Measurements from ENCODE around the gene SMYD5.

SMYD5 gene

DNA sequence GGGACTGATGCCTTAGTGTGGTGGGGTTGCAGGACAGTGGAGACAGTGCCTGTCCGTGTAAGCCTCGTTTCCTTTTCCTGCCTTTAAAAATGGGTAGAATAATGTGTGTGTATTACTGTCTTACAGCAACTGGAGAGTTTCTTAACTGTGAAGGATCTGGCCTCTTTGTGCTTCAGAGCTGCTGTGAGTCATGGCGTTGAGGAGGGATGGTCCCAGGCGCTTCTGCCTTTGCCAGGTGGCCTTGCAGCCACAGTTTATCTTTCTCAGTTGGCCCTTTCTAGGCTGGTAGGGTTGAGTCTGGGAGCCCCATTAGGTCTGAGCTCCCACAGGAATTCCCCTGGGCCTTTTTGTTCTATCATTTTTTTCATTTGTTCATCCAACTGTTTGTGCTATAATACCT is 9.8 kb downstream of the SMYD5 start:
- Mint-ChIP-seq H3K27me3 (no peaks in the 10 kb centered on the region), H3K4me3 (no peak overlapping the region), H3K9me3 (no peaks in the 10 kb centered on the region), H3K4me1 (peaks cover 42% of the 10 kb centered on the region), H3K27ac (peak overlapping the region; percentile 36 to 73)
- no peak for DNase-seq
- ATAC-seq = peak; percentile 18

DNA sequence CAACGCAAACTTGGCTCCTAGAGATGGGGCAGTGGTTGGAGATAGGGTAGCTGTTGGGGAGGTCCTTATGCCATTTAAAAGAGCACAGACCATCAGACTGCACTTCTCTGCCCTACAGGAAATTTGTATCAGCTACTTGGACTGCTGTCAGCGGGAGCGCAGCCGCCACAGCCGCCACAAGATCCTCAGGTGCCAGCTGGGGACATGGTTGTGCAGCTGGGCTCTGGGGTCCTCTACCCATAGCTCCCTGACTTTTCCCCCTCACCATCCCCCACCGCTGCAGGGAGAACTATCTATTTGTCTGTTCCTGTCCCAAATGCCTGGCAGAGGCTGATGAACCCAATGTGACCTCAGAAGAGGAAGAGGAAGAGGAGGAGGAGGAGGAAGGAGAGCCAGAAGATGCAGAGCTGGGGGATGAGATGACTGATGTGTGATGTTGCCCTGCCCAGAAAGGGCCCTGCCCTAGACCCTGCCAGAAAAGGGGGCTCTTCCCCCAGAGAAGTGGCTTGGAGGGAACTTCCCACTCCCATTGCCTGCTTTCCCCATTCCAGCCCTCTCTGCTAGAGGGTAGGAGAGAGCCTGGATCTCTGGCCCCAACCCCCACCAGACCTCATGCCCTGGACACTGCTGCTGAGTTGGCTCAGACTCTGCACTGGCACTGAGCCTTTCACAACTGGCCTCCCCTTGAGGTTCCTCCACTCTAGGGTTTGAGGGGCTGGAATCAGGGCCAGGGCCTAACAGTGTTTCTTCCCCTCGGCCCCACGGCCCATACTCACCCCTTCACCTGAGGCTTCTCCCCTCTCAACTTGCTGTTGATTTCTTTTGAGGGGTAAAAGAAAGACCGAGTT is 11.7 kb downstream of the SMYD5 start:
- H3K4me3 Mint-ChIP-seq = no peak overlapping the region
- DNase-seq (no peak), ATAC-seq (no peak)
- no peaks in the 10 kb centered on the region for H3K9me3 Mint-ChIP-seq
- H3K27me3 Mint-ChIP-seq = no peaks in the 10 kb centered on the region
- peak overlapping the region in 1 of 2 donors; percentile 29 for H3K27ac Mint-ChIP-seq
- peaks cover 23% of the 10 kb centered on the region for H3K4me1 Mint-ChIP-seq

DNA sequence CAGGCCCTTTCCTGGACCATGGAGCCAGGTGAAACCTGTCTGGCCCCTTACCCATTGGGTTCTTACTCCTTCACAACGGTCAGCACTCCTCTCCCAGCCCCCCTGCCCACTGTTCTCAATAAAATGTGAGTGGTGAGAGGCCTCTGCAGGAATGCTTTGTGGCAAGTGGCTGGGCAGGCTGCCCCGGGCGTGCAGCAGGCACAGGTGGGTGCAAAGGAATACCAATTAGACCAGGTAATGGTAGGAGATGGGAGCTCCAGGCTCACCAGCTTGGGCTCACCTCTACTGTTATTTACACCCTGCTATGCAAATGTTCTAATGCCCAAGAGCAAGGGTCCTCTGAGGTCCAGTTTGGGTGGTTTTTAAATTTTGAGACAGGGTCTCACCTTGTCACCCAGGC is 13.0 kb downstream of the SMYD5 start:
- H3K4me3 Mint-ChIP-seq = no peak overlapping the region
- H3K27me3 Mint-ChIP-seq = no peaks in the 10 kb centered on the region
- H3K27ac Mint-ChIP-seq = no peak overlapping the region
- DNase-seq (no peak), ATAC-seq (no peak)
- H3K4me1 Mint-ChIP-seq = peaks cover 16% of the 10 kb centered on the region
- H3K9me3 Mint-ChIP-seq = no peaks in the 10 kb centered on the region

DNA sequence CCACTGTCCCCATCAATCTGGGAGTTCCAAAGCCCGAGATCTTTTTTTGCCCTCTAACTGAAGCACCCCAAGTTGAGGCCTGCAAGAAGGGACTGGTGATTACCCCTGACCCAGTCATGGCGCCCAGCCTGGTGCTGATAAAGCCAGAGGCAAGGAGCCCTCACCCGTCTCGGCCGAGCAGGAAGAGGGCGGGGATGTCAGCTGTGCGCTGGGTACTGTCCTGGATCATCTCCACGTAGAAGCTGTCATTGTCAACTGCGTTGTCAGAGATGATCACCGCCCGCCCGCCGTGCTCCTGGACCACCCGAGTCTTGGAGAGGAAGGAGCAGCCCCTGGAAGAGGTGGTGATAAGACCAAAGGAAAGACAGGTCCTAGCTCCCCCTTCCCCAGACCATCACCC is 14.6 kb downstream of the SMYD5 start:
- H3K27ac Mint-ChIP-seq = no peak overlapping the region
- DNase-seq (no peak), ATAC-seq (no peak)
- no peak overlapping the region for H3K4me3 Mint-ChIP-seq
- H3K9me3 Mint-ChIP-seq = no peaks in the 10 kb centered on the region
- no peaks in the 10 kb centered on the region for H3K27me3 Mint-ChIP-seq
- H3K4me1 Mint-ChIP-seq = peaks cover 18% of the 10 kb centered on the region

DNA sequence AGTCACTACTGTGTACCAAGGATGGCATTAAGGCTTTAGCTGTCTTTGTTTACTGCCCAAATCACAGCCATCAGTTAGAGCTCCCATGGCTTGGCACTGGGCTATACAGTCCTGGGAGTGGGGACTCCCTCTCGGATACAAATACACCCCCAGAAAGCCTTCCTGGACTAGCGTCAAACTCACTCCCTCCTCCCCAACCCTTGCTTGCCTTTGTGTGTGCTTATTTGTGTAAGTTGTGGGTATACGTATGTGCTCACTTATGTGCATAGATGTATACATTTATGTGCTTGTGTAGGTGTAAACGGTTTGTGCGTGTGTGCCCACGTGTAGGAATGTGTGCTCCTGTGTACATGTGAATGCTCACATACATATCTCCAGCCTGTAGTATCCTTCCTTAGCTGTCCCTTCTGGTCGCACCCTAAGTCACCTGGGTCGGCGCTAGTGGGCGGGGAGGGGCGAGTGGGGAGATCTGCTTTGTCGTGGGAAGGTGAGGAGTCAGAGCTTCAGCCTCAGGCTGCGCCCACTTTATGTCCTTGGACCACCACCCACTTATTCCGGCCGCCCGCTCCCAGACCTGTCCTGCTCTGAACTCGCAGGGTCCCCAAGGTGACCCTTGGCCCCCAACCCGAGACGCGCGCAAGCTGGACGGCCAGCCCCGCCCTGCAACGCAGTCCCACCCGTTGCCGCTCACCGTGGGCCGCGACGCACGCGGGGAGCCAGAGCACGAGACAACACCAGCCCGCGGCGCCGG is 18.5 kb downstream of the SMYD5 start:
- H3K4me1 Mint-ChIP-seq = peaks cover 31% of the 10 kb centered on the region
- no peaks in the 10 kb centered on the region for H3K27me3 Mint-ChIP-seq
- DNase-seq = peak in 1 of 2 donors; percentile 37
- peak; percentile 39 for ATAC-seq
- H3K9me3 Mint-ChIP-seq = no peaks in the 10 kb centered on the region
- H3K27ac Mint-ChIP-seq = peak overlapping the region; percentile 96 to 99
- peak overlapping the region; percentile 92 to 98 for H3K4me3 Mint-ChIP-seq

DNA sequence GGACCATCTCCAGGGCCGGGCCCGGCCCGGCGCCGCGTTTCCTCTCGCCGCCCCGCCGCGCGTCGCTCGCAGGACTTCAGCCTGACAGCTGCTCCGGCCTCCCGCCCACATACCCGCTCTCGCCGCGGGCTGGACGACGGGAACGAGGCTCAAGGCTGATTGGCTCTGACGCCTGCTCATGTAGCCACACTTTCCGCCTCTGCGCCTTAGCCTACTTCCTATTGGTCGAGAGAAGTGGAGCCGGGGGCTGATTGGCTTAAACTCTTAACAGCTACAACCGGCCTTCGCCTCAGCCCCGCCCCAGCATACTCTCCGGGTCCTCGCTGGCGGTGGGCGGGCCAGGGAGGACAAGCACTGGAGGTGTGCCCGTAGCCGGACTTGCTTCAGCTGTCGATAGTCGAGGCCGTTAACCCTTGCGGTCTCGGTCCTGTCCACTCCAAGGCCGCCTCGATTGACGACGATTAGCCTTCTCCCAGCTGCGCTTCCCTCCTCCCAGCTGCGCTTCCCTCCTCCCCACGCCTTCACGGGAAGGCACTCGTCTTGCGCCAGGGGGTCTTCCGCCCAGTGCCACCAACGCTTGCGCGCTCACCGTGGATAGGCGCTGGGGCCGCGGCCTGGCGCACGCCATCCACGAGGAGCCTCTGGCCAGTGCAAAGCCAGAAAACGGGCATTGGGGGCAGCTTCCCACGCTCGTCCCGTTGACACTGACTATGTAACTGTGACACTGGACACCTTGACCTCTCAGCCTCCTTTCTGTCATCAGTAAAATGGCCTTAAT is 19.3 kb downstream of the SMYD5 start, which contains the start of gene PRADC1:
TSS of gene PRADC1 (minus strand) at position 86 of the 778 bp plus-strand sequence. CDS start at position 7, 79 bp downstream.
- H3K27me3 Mint-ChIP-seq = no peaks in the 10 kb centered on the region
- ATAC-seq = peak; percentile 93
- H3K4me3 Mint-ChIP-seq = peak within 1 kb of the TSS; percentile 92 to 98
- peak within 1 kb of the TSS; percentile 96 to 99 for H3K27ac Mint-ChIP-seq
- no peaks in the 10 kb centered on the region for H3K9me3 Mint-ChIP-seq
- peak; percentile 91 to 95 for DNase-seq
- H3K4me1 Mint-ChIP-seq = peaks cover 37% of the 10 kb centered on the region

DNA sequence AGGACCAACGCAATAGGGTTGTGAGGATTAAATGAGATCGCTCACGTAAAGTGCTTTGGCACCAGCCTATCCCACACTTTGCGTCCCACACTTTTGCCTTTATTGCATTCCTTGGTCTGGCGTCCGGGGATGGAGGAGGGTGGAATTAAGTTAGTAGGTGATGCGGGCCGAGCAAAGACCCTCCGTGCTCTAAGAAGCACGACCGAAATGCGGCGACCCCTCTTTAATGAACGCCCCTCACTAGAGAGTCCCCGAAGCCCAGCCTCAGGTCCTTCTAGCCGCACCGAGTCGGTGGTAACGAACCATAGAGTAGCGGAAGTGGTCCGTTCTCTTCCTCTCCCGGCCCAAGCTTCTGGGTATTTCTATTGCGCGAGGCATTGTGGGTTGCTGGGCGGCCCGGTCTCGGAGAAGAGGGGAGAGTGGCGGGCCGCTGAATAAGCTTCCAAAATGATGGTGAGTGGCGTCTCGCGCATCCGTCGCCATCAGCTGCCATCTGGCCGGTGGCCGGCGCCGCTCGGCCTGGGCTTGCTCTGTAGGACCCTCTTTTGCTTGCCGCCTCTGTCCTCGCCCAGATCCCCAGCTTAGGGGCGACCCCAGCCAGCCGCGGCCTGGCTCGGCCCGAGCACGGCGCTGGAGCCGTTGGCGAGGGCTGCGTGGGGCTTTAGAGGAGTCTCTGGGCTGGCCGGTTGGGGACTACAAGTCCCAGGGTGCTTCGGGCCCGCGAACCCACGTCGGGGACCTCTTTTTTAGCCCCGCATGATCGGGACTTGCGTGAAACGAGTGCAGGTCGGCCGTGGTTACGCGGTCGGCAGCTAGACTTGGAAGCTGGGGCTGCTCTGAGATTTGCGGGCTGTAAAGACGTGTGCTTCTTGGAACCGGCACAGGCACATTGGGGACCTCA is 20.1 kb downstream of the SMYD5 start, which contains the start of gene CCT7:
TSS of gene CCT7 (plus strand) at position 377 of the 901 bp plus-strand sequence. CDS start at position 448, 71 bp downstream.
- ATAC-seq = peak; percentile 79
- no peaks in the 10 kb centered on the region for H3K27me3 Mint-ChIP-seq
- peak within 1 kb of the TSS; percentile 92 to 98 for H3K4me3 Mint-ChIP-seq
- H3K4me1 Mint-ChIP-seq = peaks cover 44% of the 10 kb centered on the region
- no peaks in the 10 kb centered on the region for H3K9me3 Mint-ChIP-seq
- H3K27ac Mint-ChIP-seq = peak within 1 kb of the TSS; percentile 96 to 99
- DNase-seq = peak; percentile 86 to 89

DNA sequence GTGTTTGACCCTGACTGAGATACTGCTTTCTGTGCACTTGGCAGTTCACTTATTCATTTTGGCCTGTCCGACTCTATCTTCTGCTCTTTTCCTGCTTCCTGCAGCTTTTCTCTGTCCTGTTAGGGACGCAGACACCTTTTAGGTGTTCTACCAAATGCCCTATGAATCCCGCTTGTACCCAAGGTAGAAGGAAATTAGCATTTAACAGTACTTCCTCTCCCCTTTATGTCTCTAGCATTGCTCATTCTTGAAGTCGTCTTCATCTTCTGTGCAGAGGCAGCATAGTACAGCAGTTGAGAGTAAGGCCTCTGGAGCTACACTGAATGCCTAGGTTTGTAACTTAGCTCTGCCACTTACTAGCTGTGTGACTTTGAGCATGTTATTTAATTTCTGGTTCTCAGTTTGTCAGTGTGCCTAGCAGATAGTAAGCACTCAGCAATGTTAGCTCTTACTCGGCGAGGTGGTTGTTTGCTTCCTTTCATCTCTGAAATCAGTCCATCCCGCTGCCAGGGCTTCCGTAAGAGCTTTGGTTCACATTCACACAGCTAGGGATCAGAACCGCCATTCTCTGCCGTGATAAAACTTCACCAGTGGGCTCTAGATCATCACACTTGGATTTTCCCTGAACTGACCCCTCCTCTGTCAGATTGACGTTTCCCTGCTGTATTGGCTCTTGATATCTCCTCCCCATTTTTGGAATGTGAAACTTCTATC is 21.4 kb downstream of the SMYD5 start:
- H3K4me1 Mint-ChIP-seq = peaks cover 55% of the 10 kb centered on the region
- peak overlapping the region; percentile 92 to 98 for H3K4me3 Mint-ChIP-seq
- DNase-seq (no peak), ATAC-seq (no peak)
- H3K27me3 Mint-ChIP-seq = no peaks in the 10 kb centered on the region
- peak overlapping the region; percentile 96 to 99 for H3K27ac Mint-ChIP-seq
- H3K9me3 Mint-ChIP-seq = no peaks in the 10 kb centered on the region

DNA sequence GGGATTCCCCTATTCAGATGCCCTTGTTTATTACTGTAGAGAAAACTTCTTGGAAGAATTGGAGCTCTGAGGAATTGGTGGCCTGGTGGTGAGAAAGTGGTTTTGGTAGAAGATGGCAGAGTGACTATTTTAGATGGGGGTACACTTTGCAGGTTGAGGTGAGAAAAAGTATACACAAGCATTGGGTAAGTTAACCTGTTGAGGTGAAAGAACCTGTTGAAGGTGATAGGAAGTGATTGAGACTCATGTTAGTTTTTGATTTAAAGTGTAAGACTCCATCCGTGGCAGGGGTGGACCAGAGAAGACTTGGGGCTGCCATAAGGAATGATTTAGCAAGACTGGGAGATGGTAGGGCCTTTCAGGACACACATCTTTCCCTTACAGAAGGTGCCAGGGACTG is 23.1 kb downstream of the SMYD5 start:
- DNase-seq (no peak), ATAC-seq (no peak)
- H3K4me3 Mint-ChIP-seq = peak overlapping the region; percentile 92 to 98
- peaks cover 55% of the 10 kb centered on the region for H3K4me1 Mint-ChIP-seq
- peak overlapping the region; percentile 1 to 64 for H3K27ac Mint-ChIP-seq
- H3K27me3 Mint-ChIP-seq = no peaks in the 10 kb centered on the region
- no peaks in the 10 kb centered on the region for H3K9me3 Mint-ChIP-seq

DNA sequence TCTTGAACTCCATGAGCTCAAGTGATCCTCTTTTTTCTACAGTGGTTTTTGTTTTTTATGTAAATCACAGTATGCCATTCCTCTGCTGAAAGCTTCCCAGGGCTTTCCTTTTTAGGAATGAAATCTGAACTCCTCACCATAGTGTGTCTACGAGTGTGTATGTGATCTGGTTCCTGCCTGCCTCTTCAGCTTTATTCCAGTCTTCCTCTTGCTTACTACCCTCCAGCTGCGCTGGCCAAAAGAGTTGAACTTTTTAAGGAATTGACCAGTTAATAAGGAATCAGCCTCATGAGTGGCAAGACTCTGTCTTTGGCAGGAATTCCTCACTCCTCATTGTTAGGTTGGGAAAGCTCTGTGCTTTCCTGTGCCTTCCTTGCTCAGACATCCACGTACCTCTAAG is 24.1 kb downstream of the SMYD5 start:
- H3K4me3 Mint-ChIP-seq = no peak overlapping the region
- peaks cover 50% of the 10 kb centered on the region for H3K4me1 Mint-ChIP-seq
- no peaks in the 10 kb centered on the region for H3K9me3 Mint-ChIP-seq
- peak overlapping the region; percentile 61 to 71 for H3K27ac Mint-ChIP-seq
- no peaks in the 10 kb centered on the region for H3K27me3 Mint-ChIP-seq
- ATAC-seq (no peak), DNase-seq (no peak)

DNA sequence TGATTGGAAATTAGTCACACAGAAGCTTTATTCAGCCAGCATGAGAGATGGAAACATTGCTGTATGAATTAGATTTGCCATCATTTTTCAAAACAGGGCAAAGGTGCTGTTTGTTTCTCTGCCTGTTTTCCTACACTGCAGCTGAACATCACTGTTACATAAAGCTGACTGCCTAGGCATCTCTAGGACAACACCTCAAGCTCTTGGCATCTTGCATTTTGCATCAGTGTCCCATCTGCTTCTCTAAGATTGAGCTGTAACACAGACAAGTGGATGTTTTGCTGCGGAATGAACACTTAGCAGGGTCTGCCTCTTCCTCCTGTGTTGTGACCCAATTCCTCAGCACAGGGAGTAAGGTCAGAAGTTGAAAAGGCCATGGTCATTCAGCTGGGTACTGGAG is 24.9 kb downstream of the SMYD5 start:
- no peak overlapping the region for H3K27ac Mint-ChIP-seq
- ATAC-seq (no peak), DNase-seq (no peak)
- H3K27me3 Mint-ChIP-seq = no peaks in the 10 kb centered on the region
- peaks cover 53% of the 10 kb centered on the region for H3K4me1 Mint-ChIP-seq
- no peak overlapping the region for H3K4me3 Mint-ChIP-seq
- H3K9me3 Mint-ChIP-seq = no peaks in the 10 kb centered on the region

DNA sequence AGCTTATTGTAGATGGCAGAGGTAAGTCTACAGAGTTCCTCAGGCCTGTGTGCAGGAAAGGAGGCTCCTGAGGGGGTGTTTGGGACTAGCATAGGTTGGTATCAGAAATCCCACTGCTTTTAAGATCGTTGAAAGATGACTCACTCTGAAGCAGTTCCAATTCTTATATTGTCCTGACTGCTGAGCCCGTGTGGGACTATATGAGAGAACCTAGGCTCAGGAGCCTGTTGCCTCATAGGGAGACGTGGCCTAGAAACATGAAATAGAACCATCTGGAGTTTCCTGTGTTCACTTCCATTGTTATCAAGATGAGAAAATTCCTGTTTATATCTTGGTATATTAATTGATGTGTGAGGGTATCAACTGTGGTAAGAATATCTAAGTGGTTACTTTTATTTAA is 25.7 kb downstream of the SMYD5 start:
- no peaks in the 10 kb centered on the region for H3K27me3 Mint-ChIP-seq
- H3K4me1 Mint-ChIP-seq = peaks cover 59% of the 10 kb centered on the region
- ATAC-seq (no peak), DNase-seq (no peak)
- H3K4me3 Mint-ChIP-seq = no peak overlapping the region
- no peaks in the 10 kb centered on the region for H3K9me3 Mint-ChIP-seq
- H3K27ac Mint-ChIP-seq = peak overlapping the region in 1 of 2 donors; percentile 54

DNA sequence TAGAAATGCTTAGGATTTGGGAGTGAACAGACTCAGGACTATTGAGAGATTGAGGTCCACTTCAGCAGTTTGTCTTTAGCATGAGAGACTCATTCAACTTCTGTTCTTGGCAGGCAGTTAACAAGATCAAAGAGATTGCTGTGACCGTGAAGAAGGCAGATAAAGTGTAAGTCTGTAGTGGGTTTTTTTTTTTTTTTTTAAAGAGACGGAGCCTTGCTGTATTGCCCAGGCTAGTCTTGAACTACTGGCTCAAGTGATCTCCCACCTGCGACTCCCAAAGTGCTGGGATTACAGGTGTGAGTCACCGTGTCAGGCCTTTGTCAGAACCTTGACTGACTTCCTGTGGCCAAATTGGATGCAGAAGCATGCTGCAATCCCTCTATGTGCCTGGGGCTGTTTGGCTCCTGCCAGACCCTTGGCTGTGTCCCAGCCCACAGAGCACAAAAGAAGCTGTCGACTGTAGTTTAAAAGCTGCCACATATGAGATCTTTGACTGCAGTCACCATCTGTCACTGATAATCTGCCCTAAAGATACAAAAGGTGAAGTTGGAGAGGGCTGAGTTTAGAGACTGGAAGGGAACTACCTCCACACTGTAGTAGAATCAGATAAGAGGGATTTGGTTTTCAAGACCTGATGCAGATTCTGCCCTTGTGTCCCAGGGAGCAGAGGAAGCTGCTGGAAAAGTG is 30.0 kb downstream of the SMYD5 start:
- DNase-seq (no peak), ATAC-seq (no peak)
- peak overlapping the region; percentile 27 to 48 for H3K27ac Mint-ChIP-seq
- H3K27me3 Mint-ChIP-seq = no peaks in the 10 kb centered on the region
- peaks cover 22% of the 10 kb centered on the region for H3K4me1 Mint-ChIP-seq
- no peak overlapping the region for H3K4me3 Mint-ChIP-seq
- no peaks in the 10 kb centered on the region for H3K9me3 Mint-ChIP-seq

Data from stimulated activated naive CD8-positive, alpha-beta T cell treated with anti-CD3 and anti-CD28 coated beads, Interleukin-15, amount 100 ng/mL, for 72 hours (primary cell).